Peyer's patch (tissue), 4 donors: ENCODE results near the gene SIN3B.

Source experiments
- POLR2A ChIP-seq, 2 donors: fragments of 450-650 bp; IDR thresholded peaks; one replicate each; pipeline ENCODE4 v1.5.1; 2017; ENCODE audit warnings: antibody characterized with exemption in 2 of 2, mild to moderate bottlenecking in 2 of 2, moderate library complexity in 2 of 2
- TF ChIP-seq, protein P1 (sequence below), 6 experiments: fragments of 450-650 bp in 4 of 6; fragments of 200-600 bp in 2 of 6; sonication (generic) in 1 of 6; IDR thresholded peaks; one replicate each; pipeline ENCODE4 v1.5.1; 2017 to 2019; ENCODE audit warnings: antibody characterized with exemption in 6 of 6, mild to moderate bottlenecking in 3 of 6, moderate library complexity in 1 of 6

- TF ChIP-seq, protein P1, sequence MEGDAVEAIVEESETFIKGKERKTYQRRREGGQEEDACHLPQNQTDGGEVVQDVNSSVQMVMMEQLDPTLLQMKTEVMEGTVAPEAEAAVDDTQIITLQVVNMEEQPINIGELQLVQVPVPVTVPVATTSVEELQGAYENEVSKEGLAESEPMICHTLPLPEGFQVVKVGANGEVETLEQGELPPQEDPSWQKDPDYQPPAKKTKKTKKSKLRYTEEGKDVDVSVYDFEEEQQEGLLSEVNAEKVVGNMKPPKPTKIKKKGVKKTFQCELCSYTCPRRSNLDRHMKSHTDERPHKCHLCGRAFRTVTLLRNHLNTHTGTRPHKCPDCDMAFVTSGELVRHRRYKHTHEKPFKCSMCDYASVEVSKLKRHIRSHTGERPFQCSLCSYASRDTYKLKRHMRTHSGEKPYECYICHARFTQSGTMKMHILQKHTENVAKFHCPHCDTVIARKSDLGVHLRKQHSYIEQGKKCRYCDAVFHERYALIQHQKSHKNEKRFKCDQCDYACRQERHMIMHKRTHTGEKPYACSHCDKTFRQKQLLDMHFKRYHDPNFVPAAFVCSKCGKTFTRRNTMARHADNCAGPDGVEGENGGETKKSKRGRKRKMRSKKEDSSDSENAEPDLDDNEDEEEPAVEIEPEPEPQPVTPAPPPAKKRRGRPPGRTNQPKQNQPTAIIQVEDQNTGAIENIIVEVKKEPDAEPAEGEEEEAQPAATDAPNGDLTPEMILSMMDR (IDR thresholded peaks at IDR 0.05): no peak
- TF ChIP-seq POLR2A (IDR thresholded peaks at IDR 0.05): no peak
Observed at GRCh38 chr19:16795731-16796130, 33.5 kb upstream of the SIN3B start.
